Forelimb muscle (tissue), 1 donor: ENCODE measurements around the gene SH3BGRL2. TPM values are rescaled to one million over a fixed set of nuclear protein-coding genes. Genes with fewer than 3 reads are reported as not detected.
"Not testable (repeated sequence)": the region's sequence is repeated elsewhere in the genome, so short reads cannot be mapped to it uniquely, and the experiment has no call there.

Source experiments
- DNase-seq: peaks from one replicate; pipeline ENCODE4 v3.0.0-alpha.2; 2013; ENCODE audit warnings: low read depth
- polyA plus RNA-seq: library from polyadenylated mRNA; unstranded; fragments of 120-200 nt; gene quantifications from one replicate; pipeline ENCODE4 v1.2.1, GENCODE V29; 2013; ENCODE audit not compliant: insufficient read length

The SH3BGRL2 gene
- polyA plus RNA-seq, 1 donor, result 7.5 TPM

GRCh38 chr6:79745282-79745681 lies 114.2 kb downstream of the SH3BGRL2 start:
- not testable (repeated sequence) for DNase-seq

GRCh38 chr6:79746325-79746724 lies 115.2 kb downstream of the SH3BGRL2 start:
- not testable (repeated sequence) for DNase-seq

GRCh38 chr6:79750806-79751205 lies 119.7 kb downstream of the SH3BGRL2 start:
- DNase-seq, result no peak

Other genes with a start within 250 kb of the SH3BGRL2 start
- 3.8 TPM for gene LCA5, start 93.9 kb upstream of the SH3BGRL2 start, polyA plus RNA-seq